HUDEP-2 (cell line): ENCODE measurements around the gene GOLGA8N.
"Not testable (repeated sequence)": the region's sequence is repeated elsewhere in the genome, so short reads cannot be mapped to it uniquely, and the experiment has no call there.

Experiments used
- DNase-seq, 76 experiments: peaks; one replicate each; lab custom pipeline; 2025; ENCODE audit not compliant: unreplicated experiment in 76 of 76; lab: John Stamatoyannopoulos, UW

GOLGA8N gene

DNA sequence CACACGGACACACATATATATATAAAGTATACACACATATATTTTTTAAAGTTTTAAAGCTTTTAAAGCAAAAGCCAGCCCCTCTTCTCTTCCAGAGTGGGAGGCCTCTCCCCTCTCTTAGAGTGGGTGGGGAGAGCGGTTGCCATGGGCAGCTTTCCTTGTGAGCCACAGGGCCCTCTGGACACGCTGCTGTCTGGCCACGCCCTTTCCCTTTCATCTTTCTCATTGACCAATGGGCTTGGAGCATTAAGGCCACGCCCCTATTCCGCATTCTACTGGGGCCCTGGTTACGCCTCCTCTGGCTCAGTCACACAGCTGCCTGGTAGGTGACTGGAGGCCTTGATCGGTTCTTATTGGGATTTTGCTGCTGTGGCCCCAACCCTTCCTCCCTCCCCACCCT, at the start of gene GOLGA8N:
GOLGA8N (plus strand) TSS at position 306 of the 400 bp plus-strand sequence.
- DNase-seq = not testable (repeated sequence)

DNA sequence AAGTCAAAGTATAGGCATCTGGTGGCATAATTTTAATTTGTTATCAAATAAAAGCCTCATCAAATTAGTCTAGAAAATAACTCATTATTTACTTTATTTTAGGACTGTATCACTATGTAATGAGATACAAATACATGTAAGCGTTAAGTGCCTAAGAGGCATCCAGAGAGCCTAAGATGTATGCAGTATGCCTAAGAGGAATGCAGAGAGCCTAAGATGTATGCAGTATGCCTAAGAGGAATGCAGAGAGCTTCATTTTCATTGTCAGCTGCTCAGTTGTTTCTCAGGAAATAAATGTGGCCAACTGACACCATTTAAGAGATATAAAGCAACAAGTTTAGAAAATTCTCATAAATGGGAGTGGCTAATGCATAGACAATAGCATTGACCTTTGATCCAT, 49.8 kb upstream of the GOLGA8N start:
- not testable (repeated sequence) for DNase-seq

DNA sequence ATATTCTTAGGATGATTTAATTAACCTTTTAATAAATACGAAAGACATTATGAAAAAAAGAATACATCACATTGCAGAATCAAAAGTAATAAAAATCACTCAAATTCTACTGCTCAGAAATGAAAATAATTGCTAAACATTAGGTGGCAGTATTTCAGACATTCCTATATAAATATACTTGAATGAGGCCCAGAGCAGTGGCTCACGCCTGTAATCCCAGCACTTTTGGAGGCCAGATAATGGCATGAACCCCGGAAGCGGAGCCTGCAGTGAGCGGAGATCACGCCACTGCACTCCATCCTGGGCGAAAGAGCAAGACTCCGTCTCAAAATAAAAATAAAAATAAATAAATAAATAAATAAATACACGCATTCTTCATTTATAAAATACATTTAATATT, 48.1 kb upstream of the GOLGA8N start:
- DNase-seq = not testable (repeated sequence)

DNA sequence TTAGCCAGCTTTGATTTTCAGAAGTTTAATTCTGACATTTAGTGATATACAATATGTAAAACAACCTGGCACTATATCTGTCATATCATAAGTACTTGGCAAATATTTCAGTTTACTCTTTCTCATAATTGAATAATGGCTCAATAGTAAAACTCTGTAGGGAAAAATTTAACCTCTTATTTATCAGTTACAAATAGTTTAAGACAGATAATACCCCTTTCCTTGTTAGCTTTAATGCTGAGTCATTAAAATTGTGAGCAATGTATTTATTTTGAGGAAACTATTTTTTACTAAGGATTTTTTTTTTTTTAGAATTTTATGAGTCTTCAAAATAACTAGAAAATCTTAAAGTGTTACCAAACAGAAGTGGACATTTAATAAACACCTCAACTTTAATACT, 38.7 kb upstream of the GOLGA8N start:
- not testable (repeated sequence) for DNase-seq

DNA sequence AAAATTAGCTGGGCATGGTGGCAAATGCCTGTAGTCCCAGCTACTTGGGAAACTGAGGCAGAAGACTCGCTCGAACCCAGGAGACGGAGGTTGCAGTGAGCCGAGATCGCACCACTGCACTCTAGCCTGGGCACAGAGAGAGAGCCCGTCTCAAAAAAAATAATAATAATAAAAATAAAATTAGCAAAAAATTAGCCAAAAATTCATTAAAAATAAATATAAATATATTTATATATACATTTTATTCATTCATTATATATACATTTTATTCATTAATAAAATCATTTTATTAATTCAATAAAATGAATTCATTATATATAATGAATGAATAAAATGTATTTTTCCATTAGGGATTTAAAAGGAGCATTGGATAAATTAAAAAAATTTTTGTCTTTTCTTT, 31.1 kb upstream of the GOLGA8N start:
- DNase-seq = not testable (repeated sequence)

DNA sequence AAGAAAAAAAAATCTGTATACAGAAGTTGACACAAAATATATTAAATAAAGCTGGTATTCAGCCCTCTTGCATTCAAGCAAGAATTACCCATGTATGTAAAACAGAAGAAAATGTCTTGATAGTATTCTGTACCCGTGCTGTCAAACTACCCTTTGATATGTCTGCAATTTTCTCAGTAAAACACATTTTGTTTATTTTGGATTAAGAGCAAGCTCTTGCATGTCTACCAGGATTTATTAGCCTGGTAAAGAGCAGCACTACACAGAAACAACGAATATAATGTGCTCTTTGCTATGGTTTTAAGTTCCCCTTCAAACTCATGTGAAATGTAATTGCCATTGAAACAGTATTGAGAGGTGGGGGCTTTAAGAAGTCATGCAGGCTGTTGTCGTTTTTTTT, 24.3 kb upstream of the GOLGA8N start:
- DNase-seq = not testable (repeated sequence)

DNA sequence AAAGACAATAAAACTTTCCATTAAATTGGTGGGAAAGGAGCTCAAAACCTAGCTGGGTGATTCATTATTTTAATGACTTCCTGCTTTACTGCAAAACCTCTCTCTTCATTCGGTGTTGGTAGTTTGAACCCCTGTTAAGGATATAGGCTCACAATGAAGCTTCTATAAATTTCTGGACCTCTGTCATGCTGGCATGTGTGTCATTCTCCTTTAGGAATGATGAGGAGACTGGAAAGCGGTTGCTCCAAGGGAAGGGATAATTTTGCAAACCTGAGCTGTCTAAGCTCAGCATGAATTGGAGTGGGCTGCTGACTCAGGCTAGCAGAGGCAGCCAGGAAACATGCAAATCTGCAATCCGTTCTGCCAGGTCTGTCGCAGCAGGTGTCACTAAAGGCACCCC, 14.8 kb upstream of the GOLGA8N start:
- not testable (repeated sequence) for DNase-seq

DNA sequence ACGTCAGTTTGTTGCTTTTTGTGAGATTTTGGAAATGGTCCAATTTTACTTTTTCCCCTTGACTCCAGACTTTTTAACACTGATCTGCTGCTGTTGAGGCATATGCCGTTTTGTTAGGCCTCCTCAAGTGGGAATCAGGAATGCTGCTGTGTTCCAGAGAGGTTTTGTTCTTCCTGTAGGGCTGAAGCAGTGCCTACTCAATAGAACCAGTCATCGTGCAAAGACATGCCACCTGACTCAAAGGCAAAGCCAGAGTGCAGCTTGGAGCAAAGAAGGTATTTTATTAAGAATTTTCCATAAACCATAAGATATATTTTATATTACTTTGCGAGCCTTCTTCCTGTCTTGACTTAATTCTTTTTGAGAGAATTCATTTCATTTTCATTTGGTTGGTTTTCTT, 7.4 kb upstream of the GOLGA8N start:
- DNase-seq = not testable (repeated sequence)

DNA sequence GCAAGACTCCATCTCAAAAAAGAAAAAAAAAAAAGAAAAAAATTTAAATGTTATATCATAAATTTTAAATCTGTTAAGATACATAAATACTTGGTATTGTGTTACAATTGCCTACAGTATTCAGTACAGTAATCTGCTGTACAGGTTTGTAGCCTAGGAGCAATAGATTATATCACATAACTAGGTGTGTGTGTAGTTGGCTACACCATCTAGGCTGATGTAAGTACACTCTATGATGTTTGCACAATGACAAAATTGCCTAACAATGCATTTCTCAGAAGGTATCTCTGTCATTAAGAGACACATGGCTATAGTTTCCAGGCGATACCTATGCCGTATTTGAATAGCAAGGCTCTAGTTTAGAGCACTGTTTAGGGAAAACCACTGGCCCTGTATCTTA, 16.3 kb downstream of the GOLGA8N start:
- DNase-seq = not testable (repeated sequence)

DNA sequence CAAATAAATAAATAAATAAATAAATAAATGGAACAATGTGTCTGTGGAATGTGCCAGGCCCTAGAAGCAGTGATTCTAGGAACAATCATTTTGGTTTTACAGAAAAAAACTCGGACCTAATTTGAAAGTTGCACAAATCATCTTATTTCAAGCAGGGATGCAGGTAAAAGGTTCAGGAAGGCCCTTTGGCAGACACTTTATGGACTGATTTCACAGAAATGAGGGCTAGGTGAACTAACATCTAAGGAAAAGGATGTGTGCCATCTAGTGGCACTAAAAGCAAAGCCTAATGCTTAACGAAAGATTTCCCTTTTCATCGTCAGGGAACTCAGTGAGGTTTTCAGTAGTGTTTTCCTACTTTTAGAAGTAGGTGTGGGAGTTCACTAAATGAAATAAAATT, 17.5 kb downstream of the GOLGA8N start:
- not testable (repeated sequence) for DNase-seq

DNA sequence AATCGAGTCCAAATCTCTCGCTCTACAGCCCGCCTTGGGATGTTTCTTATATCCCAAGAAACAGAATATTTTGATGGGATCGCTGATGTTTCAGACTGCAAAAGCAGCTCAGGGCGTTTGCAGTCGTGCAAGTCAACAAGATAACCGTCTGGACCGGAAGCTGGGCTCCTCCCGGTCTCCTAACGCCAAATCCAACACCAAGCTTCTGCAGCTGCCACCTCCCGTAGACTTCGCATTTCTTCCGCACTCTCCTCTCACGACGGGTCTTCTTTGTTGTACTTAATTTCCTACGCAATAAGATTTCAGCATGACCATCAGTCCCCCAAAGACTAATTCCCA, 21.4 kb downstream of the GOLGA8N start:
- DNase-seq = not testable (repeated sequence)

DNA sequence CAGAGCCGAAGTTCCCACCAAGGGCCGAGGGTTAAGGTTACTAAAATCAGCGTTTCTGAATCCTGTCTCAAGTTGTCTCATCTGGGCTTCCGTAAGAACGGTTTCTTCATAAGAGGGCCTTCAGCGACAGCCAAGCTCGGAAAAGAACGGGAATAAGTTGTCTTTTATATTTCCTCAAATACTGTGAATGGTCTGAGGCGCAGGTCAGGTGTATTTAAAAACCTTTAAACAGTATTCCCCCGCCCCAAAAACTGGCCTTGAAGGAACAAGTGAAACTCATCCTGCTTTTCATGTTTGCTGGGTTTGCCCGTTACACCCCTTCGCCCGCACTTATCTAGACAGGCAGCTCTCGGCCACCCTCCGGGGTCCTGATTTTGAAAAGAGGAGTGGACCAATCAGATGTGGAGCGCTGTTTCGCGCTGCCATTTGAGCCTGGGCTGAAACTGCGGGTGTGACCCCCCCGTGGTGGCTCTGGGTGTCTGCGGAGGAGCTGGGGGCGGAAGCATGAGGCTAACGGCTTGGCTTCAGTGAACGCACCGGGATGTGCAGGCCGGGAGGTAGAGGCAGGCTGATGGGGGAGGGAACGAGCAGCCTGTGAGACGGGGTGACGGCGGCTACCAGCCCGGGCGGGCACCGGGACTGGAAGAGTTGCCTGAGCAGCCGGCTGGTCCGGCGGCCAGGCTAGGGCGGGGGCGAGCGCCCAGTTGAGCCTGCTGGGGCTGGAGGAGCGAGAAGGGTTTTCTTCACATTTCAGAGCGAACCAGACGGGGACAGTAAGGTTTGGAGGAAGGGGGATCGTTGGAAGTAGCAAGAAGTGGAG, 22.0 kb downstream of the GOLGA8N start, which contains the start of gene ARHGAP11A:
ARHGAP11A (plus strand) TSS at position 454 of the 820 bp plus-strand sequence. CDS start 708 bp downstream, outside the sequence.
- not testable (repeated sequence) for DNase-seq

DNA sequence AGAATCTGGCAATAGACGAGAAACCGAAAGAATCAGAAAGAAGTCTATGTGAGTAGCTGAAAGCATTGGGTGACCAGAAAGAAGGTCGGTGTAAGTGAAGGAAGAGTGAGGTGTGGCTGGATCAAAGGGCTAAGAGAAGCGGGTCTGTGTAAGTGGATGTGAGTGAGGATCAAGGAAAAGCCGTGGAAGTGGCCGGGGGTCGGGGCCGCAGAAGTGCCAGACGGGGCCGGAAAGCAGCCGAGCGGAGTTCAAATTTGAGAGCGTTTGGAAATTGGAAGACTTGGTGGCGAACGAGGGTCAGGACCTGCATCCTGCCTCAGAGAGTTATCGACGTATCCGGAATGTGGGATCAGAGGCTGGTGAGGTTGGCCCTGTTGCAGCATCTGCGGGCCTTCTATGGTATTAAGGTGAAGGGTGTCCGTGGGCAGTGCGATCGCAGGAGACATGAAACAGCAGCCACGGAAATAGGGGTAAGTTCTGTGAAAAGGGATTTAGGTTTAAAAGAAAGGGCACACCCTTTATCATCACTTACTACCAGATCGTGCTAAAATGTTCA, 22.7 kb downstream of the GOLGA8N start:
- not testable (repeated sequence) for DNase-seq

DNA sequence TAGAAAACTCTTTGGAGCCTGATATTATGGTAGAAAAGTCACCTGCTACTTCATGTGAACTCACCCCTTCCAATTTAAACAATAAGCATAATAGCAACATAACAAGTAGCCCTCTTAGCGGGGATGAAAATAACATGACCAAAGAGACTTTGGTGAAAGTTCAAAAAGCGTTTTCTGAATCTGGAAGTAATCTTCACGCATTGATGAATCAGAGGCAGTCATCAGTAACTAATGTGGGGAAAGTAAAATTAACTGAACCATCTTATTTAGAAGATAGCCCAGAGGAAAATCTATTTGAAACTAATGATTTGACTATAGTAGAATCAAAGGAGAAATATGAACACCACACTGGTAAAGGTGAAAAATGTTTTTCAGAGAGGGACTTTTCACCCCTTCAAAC, 43.2 kb downstream of the GOLGA8N start:
- no peak for DNase-seq

DNA sequence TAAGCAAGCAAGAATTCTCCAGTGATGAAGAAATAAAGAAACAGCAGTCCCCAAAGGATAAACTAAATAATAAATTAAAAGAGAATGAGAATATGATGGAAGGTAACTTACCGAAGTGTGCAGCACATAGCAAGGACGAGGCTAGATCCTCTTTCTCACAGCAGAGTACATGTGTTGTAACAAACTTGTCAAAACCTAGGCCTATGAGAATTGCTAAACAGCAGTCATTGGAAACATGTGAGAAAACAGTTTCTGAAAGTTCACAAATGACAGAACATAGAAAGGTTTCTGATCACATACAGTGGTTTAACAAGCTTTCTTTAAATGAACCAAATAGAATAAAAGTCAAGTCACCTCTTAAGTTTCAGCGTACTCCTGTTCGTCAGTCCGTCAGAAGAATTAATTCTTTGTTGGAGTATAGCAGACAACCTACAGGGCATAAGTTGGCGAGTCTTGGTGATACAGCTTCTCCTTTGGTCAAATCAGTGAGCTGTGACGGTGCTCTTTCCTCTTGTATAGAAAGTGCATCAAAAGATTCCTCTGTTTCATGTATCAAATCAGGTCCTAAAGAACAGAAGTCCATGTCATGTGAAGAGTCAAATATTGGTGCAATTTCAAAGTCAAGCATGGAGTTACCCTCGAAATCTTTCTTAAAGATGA, 43.8 kb downstream of the GOLGA8N start:
- DNase-seq = no peak

DNA sequence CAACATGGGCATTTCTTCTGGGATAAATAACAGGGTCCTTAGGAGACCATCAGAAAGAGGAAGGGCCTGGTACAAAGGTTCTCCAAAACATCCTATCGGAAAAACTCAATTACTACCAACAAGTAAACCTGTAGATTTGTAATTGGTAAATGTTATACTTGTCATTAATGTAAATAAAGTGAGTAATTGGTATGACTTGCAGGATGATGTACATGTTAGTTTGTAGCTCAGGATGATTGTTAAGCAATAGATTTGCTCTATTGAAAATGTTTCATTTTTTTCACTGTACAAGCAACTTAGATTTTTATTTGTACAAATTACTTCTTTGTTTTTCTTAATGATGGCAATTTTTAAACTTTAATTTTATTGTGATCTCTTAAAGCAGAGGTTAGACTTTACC, 44.4 kb downstream of the GOLGA8N start:
- DNase-seq = no peak

DNA sequence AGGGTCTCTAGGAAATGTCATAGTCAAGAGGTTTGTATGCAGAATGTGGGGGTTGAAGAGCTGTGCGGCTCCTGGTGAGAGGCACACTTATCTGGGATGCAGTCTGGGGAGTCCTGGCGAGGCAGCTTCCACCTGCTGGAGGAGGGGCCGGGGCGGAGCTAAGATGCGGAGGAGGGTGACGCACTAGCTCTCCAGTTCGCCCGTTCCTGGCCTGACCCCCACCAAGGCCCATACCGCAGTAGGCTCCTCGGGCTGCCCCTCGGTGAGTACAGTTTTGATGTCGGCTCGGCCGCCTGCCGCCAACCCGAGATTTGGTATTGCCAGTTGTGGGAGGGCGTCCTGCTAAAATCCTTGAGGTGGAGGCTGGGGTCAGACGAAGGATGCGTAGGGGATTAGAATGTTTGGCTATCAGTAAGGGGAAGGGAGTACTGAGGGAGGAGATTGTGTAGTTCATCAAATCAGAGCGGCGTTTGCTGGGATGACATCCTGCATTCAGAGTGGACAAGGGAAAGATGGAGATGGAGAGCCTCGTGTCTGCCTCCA, 48.3 kb downstream of the GOLGA8N start, which contains the start of gene SCG5:
SCG5 (plus strand) TSS at position 194 of the 543 bp plus-strand sequence. CDS start 1,883 bp downstream, outside the sequence.
- DNase-seq = peak in 2 of 76 experiments; percentile 10 to 20

DNA sequence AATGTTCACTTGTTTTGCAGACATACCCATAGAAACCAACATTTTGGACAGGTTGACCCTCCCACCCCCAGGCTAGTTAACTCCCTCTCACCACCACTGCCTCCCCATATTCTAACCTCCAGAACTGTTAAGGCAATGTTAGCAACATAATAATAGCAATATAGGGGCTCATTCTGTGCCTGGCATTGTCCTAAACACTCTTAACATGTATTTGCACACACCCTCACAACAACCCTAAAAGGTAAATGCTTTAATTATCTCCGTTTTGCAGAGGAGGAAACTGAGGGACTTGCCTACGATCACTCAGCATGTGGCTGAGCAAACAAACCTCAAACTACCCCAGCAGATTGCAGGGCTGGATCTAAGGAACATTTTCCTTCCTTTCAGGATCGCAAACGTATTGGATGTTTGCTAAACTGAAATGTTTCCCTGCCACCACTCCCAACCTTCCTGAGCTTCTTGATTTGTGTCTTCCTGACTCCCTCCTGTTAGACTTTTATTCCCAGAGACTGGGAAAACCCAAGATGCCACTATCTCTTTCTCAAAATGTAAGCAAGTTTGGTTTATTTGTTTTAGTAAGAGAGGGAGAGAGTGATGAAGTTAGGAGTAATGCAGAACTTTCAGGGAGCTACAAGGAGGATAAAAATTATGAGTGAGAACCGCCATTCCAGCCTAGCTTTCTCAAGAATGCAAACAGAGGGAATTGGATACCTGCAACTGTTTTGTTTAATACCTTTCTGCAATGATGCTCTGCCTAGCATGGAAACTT, 49.6 kb downstream of the GOLGA8N start:
- DNase-seq = no peak

DNA sequence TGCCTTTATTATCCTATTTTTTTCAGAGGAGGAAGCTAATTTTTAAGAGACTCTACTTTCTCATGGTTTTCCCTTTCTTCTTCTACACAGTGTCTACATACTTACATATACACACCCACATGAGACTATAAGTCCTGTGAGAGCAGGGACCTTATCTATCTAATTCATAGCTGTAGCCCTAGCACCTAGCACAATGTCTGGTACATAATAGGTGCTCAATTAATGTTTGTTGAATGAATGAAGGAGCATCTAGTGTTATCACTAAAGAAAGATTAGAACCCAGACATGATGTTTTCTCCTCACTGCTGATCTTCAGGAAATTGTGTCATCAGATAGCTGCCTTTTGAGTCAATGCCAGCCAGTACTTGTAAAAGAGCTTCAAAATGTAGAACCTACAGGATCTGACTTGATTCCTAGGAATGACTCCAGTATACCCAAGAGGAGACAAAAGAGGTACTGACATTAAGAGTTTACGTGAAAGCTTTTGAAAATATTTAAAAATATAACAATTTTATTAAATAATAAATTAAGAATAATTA, 50.7 kb downstream of the GOLGA8N start:
- no peak for DNase-seq

DNA sequence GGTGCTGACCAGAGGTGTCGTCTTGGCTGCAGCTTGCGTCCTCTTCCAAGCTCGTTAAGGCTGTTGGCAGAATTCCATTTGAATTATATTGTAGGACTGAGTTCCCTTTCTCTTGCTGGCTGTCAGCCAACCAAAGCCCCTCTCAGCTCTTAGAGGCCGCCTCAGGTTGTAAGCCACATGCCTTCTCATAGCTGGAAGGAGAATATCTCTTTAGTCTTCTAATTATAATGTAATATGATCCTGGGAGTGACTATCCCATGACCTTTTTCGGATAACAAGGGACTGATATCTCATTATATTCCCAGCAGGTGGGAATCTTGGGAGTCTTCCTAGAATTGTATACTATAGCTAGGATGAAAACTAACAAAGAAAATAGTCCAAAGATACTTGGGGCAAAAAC, 53.0 kb downstream of the GOLGA8N start:
- no peak for DNase-seq
